HG03060 (cell line): ENCODE data around the gene PGGHG.
"Not testable (repeated sequence)": the region's sequence is repeated elsewhere in the genome, so short reads cannot be mapped to it uniquely, and the experiment has no call there.

Experiments used
- ATAC-seq: cut with Tn5 transposase; IDR thresholded peaks from one replicate; pipeline ENCODE4 v1.9.1; 2021; ENCODE audit warnings: low read depth, moderate number of reproducible peaks; ENCODE audit not compliant: unreplicated experiment

The PGGHG gene

DNA sequence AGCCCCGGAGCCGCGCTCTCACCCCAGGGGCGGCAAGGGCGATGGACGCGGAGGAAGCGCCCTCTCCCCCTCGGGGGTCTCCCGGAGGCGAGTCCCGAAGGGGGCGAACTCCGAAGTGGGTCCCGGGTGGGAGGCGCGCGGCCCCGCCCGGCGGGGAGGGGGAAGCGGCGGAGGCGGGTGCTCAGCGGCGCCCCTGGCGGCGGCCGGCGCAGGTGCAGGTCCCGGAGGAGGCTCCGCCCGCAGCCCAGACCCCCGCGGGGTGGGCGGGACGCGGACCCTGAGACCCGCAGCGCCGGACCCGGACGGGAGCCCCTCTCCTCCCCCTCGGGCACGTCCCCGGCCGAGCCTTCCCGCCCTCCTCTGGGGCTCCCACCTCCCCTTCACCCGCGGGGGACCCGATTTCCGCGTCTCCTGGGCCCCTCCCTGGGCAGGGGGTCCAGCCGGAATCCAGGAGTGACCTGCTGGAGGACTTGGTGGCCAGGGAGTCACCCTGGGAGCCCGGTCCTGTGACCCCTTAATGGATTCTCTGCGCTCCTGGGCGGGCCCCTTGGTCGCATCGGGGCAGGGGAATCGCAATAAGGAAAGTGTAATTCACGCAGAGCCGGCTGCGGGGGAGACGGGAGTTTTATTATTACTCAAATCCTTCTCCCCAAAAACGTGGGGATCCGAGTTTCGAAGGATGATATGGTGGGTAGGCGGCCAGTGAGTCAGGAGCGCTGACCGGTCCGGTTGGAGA lies 22.3 kb downstream of the PGGHG start:
- not testable (repeated sequence) for ATAC-seq

DNA sequence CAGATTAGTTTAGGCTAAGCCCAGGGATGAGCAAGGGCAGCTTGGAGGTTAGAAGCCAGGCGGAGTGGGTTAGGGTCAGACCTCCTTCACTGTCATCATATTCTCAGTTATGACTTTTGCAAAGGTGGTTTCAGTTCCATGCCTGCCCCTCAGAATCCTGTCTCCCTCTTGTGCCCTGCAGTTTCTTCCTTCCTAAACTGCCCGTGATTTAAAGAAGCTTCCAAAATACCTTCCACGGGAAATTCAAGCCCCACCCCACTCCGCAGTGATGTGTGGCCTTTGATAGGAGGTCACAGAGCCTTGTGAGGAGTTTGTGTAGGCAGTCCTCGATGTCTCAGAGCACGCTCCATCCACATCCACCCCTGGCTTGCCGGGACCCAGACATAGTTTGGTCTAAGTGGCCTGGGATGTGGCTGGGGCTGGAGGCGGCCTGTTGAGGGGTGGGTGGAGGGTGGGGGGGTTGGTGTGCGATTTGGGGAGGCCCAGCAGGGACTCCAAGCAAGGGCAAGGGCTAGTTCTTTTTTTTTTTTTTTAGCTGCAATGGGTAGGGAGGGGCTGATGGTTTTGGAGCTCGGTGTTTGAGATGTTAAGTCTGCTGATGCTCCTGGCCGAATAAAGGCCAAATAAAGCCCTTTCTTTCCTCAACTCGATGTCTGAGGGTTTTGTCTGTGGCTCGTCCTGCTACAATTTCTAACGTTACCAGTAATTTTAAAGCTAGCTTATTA lies 23.3 kb downstream of the PGGHG start:
- ATAC-seq: no peak

DNA sequence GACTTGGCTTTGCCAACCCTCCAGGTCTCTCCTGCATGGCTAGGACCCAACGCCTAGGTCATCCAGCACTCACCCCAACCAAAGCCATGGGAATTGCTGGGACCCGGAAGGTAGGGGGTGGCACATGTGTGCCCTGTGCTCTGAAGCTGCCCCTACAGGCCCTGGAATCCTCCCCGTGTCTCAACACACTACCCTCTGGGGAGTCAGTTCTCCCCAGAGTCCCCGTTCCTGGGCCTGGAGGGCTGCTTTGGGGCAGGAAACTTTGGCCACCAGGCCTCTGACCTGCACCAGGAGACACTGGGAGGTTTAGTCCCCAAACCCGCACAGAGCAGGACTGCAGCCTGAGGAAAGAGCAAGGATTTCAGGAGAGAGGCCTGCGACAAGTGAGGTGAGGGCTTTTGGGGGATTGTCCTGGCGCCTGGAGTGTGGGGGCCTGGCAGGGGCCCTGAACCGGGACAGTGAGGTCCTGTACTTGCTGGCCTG lies 24.4 kb downstream of the PGGHG start:
- no peak for ATAC-seq

DNA sequence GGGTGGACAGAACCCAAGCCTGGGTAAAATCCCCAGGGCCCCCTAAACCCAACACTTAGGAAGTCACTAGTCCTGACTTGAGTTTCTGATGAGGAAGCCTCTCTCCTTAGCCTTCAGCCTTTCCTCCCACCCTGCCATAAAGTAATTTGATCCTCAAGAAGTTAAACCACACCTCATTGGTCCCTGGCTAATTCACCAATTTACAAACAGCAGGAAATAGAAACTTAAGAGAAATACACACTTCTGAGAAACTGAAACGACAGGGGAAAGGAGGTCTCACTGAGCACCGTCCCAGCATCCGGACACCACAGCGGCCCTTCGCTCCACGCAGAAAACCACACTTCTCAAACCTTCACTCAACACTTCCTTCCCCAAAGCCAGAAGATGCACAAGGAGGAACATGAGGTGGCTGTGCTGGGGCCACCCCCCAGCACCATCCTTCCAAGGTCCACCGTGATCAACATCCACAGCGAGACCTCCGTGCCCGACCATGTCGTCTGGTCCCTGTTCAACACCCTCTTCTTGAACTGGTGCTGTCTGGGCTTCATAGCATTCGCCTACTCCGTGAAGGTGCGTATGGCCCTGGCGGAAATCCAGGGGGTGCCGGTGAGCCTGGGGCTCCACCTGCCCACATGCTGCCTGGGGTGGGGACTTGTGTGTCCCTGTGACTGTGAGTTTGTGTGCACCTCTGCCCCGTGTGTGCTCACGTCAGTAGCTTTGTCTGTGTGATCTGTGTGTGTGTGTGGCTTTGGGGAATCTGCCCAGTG lies 25.0 kb downstream of the PGGHG start, which contains the start of gene IFITM1:
Gene IFITM1, plus strand, starts transcription at position 254 of the 767 bp plus-strand sequence. Its CDS starts 131 bp downstream, at position 385.
- ATAC-seq: no peak

DNA sequence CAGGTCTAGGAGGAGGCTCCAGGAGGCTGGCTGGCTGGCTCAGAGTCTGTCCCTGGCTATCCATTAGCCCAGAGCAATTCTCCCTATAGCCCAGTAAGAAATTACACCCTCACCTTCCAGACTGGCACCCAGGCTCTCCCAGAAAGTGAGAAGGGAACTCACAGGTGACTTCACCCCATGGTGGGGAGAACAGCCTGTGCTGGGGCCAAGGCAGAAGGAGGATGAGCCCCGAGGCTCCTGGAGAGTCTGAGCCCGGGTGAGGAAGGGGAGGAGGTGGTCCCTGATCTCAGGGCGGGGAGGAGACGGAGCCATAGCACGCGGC lies 25.6 kb downstream of the PGGHG start:
- not testable (repeated sequence) for ATAC-seq

DNA sequence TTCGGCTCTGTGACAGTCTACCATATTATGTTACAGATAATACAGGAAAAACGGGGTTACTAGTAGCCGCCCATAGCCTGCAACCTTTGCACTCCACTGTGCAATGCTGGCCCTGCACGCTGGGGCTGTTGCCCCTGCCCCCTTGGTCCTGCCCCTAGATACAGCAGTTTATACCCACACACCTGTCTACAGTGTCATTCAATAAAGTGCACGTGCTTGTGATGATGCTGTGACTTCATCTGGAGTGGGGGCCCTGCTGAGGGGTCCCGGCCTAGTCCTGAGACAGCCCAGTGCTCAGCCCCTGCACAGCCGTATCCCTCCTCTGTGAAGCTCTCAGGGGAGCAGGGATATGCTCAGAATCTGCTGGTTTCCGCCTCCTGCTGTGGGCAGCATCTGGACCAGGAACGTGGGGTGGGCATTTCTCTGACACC lies 26.1 kb downstream of the PGGHG start:
- ATAC-seq: no peak

DNA sequence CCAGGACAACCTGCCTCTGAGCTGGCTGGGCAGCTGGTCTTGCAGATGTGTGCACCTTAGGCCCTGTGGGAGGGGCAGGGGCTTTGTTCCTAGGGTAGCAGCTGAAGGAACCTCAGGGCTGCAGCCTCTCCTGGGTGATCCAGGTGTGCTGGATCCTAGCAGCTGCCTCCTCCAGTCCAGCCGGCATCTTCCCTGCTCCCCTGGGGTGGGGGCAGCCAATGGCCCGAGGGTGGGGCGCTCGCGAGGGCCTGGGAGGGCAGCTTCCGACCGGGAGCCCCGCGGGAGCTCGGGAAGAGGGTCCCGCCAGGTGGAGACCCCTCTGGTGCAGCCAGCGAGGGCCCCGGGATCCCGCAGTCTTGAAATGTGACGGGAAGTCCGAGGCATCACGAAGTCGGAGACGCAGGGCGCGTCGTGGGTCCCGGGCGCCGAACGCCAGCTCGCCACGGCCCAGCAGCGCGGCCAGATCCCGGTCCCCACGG lies 26.6 kb downstream of the PGGHG start:
- no peak for ATAC-seq

DNA sequence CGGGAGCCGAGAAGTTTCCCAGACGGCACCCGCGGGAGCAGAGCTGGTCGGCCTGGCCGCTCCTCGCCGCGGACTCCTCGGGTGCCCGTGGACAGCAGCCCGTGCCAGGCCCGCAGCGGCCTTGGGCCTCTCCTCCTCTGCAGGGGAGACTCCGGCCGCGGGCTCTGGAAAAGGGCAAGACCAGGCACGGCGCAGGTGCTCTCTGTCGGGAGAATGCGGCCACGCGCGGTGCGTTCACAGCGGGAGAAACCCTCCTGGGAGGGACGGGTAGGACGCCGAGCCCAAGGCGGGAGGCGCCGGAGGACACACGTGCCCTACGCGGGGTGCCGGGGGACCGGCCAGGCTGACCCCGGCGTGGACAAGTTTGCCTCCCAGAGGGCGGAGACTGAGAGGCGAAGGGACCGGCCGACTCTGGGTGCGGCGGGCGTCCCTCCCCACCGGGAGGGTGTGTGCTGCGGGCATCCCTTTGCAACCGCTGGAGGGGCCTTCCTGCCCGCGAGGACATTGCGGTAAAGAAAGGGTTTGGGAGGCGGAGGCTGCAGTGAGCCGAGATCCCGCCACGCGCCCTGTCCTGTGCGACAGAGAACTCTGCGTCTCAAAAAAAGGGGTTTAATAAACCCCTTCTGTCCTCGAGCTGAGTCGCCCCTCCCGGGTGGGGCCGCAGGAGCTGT lies 27.2 kb downstream of the PGGHG start:
- ATAC-seq: no peak

DNA sequence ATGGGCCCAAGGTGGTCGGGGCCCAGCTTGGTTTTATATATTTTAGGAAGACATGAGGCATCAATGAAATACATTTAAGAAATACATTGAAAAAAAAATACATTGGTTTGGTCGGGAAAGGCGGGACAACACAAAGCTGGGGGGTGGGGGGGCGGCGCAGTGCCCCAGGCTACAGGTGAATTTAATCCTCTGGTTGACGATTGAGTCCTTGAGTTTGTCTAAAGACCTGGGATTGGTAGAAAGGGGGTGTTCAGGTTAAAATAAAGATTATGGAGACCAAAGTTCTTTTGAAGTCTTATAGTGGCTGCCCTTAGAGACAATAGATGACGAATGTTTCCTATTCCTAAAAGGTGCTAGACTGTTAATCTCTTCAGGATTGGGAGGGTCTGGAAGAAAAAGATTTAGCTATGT lies 28.0 kb downstream of the PGGHG start:
- ATAC-seq: no peak

DNA sequence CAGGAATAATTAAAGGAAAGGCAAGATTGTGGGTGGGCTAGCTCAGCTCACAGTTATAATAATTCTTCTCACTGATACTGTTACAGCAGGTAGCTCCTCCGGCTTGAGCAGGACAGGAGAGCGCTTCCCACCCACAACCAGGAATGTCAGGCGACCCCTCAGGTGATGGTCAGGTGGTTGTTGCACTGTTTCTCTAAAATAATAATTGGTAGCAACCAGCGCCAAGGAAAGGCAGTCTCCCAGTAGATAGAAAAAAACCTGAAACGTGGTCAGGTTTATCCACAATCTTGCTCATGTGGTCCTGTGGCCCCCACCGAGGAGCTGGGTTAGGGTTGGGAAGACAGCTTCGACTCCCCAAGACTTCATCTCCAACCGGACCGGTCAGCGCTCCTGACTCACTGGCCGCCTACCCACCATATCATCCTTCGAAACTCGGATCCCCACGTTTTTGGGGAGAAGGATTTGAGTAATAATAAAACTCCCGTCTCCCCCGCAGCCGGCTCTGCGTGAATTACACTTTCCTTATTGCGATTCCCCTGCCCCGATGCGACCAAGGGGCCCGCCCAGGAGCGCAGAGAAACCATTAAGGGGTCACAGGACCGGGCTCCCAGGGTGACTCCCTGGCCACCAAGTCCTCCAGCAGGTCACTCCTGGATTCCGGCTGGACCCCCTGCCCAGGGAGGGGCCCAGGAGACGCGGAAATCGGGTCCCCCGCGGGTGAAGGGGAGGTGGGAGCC lies 28.9 kb downstream of the PGGHG start:
- not testable (repeated sequence) for ATAC-seq

DNA sequence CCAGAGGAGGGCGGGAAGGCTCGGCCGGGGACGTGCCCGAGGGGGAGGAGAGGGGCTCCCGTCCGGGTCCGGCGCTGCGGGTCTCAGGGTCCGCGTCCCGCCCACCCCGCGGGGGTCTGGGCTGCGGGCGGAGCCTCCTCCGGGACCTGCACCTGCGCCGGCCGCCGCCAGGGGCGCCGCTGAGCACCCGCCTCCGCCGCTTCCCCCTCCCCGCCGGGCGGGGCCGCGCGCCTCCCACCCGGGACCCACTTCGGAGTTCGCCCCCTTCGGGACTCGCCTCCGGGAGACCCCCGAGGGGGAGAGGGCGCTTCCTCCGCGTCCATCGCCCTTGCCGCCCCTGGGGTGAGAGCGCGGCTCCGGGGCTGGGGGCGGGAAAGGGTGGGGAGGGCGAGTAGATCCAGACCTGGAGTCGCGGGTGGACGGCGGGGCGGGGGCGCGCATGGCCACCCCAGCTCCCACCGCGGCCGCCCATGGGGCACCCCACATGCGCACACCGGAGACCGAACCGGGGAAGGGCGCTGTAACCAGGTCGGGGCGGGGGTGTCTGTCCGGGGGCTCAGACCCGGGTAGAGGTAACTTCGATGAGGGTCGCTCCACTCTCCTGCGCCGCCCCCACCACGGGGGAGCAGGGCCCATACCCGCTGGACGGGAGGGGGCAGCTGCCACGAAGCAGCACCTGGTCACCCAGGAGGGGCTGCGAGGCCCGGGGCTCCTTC lies 29.6 kb downstream of the PGGHG start:
- not testable (repeated sequence) for ATAC-seq

DNA sequence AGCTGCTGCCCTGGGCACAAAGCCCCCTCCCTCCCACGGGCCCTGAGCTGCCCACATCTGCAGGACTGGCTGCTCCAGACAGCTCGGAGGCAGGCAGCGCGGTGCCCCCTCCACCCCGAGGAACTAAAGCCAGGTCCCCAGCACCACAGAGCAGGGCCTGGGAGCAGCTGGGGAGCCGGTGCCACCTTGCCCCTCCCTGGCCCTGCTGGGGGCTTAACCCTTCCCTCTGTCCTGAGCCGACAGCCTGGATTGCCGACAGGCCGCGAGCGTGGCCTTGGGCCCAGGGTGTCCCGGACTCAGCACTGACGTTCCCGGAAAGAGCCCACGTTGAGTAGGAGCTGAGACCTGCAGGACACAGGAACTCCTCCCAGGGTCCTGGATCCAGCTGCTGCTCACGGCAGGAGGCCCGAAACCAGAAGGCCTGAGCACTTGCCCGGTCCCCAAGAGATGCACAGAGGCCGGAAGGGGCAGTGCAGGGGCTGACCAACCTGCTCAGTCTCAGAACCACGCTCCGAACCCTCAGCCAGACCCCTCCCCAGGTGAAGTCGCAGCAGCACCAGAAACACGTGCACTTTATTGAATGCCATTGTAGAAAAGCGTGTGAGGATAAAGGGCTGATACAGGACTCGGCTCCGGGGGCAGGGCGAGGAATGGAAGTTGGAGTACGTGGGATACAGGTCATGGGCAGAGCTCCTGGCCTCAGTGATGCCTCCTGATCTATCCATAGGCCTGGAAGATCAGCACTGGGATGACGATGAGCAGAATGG lies 30.4 kb downstream of the PGGHG start:
- ATAC-seq: not testable (repeated sequence)

DNA sequence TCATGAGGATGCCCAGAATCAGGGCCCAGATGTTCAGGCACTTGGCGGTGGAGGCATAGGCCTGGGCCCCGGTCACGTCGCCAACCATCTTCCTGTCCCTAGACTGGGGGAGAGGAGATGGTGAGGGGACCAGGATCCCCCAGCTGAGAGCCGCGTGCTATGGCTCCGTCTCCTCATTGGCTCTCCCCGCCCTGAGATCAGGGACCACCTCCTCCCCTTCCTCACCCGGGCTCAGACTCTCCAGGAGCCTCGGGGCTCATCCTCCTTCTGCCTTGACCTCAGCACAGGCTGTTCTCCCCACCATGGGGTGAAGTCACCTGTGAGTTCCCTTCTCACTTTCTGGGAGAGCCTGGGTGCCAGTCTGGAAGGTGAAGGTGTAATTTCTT lies 31.0 kb downstream of the PGGHG start:
- ATAC-seq: not testable (repeated sequence)

DNA sequence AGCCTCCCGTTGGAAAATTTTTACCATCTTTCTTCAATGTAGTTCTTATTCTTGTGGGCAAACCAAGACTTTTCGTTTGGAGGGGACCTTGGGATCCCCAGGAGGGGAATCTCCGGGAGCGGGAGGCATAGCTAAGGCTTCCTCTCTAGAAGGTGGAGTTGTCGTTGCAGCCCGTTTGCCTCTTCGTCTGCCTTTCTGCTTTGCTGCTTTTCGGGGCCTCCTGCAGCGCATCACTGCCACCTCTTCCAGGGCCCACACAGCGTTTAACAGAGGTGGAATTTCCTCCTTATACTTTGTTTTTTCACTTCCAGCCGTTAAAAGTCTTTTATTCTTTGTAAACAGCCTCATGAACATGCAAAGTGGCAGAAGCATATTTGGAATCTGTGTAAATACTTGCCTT lies 35.2 kb downstream of the PGGHG start:
- ATAC-seq: no peak

DNA sequence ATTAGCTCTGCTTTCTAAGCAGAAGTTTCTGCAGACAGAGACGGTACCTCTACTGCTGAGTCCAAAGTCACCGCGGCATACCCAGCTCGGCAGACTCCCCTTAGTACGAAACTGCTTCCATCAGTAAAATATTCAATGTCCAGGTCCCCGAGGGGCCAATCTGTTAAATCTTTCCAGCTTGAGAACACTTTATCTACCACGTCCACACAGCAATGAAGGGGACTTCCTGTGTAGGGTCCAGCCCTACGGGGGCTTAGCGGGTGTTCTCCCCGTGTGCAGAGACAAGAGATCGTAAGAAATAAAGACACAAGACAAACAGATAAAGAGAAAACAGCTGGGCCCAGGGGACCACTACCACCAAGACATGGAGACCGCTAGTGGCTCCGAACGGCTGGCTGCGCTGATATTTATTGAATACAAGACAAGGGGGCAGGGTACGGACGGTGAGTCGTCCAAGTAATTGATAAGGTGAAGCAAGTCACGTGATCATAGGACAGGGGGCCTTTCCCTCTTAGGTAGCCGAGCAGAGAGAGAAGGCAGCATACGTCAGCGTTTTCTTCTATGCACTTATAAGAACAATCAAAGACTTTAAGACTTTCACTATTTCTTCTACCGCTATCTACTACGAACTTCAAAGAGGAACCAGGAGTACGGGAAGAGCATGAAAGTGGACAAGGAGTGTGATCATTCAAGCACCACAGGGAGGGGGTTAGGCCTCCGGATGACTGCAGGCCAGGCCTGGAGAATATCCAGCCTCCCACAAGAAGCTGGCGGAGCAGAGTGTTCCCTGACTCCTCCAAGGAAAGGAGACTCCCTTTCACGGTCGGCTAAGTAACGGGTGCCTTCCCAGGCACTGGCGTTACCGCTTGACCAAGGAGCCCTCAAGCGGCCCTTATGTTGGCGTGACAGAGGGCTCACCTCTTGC lies 35.9 kb downstream of the PGGHG start:
- not testable (repeated sequence) for ATAC-seq

DNA sequence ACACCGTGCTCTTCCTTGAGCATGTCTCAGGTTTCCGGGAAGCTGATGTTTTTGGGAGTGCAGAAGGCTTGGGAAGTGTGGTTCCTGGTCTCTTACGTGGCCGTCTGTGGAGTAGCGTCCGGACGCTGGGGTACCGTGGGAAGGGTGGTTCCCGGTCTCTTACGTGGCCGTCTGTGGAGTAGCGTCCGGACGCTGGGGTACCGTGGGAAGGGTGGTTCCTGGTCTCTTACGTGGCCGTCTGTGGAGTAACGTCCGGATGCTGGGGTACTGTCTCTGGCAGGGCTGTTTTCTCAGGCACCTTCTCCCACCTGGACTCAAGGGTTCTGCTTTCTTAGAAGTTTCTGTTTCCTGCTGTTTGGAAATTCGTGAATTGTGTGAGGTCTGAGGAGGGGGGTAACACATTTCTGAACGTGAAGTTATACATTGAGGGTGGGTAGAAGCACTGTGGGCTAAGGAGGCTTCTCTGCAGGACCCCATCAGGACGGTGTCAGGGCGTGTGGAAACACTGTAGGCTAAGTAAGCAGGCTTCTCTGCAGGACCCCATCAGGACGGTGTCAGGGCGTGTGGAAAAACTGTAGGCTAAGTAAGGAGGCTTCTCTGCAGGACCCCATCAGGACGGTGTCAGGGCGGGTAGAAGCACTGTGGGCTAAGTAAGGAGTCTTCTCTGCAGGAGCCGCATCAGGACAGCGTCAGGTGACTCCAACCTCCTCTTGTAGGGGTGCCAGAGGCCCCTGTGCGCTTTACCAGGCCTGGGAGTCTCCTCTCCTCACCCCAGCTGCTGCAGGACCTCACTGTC lies 37.1 kb downstream of the PGGHG start:
- ATAC-seq: no peak

DNA sequence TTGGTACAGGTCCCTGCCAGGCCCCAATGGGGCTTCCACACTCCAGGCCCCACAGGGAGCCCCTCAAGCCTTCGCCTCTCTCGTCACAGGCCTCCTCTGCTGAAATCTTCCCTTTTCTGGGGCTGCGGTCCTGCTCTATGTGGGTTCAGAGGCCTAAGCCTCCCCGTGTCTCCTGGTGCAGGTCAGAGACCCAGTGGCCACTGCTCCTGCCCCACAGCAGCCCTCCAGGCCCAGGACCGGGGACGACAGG lies 37.6 kb downstream of the PGGHG start:
- no peak for ATAC-seq
